Omental fat pad (tissue), 4 donors: Measurements from ENCODE around the gene LRRN3. TPM values are rescaled to one million over a fixed set of nuclear protein-coding genes. Genes with fewer than 3 reads are reported as not detected.

Experiments used
- ATAC-seq: fragments of 150-250 bp; one replicate; pipeline ENCODE4 v1.9.1; 2016; ENCODE audit warnings: mild to moderate bottlenecking, moderate library complexity; ENCODE audit not compliant: low FRiP score
- DNase-seq: peaks from one replicate; pipeline ENCODE4 v3.0.0-alpha.2; 2019; ENCODE audit warnings: low spot score
- CTCF ChIP-seq, 3 donors: fragments of 450-650 bp; IDR thresholded peaks; one replicate each; pipeline ENCODE4 v1.5.1; 2016 to 2017; ENCODE audit warnings: antibody characterized with exemption in 3 of 3, mild to moderate bottlenecking in 3 of 3, moderate library complexity in 2 of 3
- total RNA-seq, 4 donors: library from RNA; depleted of rRNA; stranded (reverse); fragments of >200 nt; gene quantifications; one replicate each; pipeline ENCODE4 v1.1.0, GENCODE V29; 2016

LRRN3 gene
- total RNA-seq: 1 to 10 TPM; 1.7 to 5.3 (median 2.7) TPM

DNA sequence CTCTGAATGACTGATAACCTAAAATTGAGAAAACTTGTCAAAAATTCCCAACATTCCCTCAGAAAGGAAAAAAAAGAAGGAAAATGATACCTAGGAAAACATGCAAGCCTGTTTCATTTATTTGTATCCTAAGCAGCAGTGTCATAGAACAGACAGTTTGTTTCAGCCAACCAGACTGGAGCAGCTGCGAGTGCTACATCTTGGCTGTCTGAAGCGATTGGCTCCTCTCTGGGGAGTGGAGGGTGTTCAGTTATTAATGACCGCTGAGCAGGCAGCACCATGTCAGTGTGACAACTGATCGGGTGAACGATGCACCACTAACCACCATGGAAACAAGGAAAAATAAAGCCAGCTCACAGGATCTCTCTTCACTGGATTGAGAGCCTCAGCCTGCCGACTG is at the start of gene LRRN3:
LRRN3 (plus strand) TSS at position 282 of the 400 bp plus-strand sequence. CDS start 31,646 bp downstream, outside the sequence.
- no peak for TF ChIP-seq CTCF (IDR thresholded peaks at IDR 0.05)
- ATAC-seq: peak; percentile 90

DNA sequence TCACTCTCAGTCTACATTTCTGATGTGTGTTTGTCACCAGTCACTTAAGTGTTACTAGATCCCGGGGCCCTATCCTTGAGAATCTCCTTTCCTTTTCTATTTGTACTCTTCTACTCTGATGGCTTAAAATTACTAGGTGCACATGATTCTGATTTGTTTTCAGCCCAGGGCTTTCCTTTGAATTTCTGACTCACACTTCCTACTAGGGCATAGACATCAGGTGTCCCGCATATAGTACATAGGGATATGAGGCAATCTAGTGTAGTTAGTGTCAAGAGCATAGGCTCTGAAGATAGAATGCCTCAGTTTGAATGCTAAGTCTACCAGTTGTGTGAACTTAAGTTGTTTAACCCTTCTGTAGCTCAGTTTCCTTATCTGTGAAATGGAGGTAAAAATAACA is 49.4 kb upstream of the LRRN3 start:
- no peak for TF ChIP-seq CTCF (IDR thresholded peaks at IDR 0.05)
- no peak for ATAC-seq
- no peak for DNase-seq

More for the DNA sequence above, at the start of gene LRRN3:
- DNase-seq: no peak

- TF ChIP-seq CTCF (IDR thresholded peaks at IDR 0.05): no peak
- no peak for ATAC-seq
- no peak for DNase-seq
Measured at GRCh38 chr7:111042842-111043241, 48.1 kb upstream of the LRRN3 start.

DNA sequence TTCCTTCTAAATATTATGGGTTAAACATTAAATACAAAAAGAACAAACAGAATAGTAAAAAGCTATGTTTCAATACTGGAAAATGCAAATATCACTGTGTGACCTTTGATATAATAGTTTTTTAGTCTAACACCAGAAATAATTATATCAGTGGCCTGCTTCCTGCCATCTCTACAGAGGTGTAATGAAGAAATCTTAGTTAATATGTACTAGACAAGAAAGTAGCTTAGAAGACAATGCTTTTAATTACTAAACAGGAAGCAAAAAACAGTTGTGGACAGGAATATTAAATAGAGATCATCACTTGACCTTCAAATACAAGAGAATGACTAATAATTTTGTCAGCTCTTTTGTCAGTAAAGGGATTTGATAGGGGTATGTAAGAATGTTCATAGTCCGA is 47.4 kb upstream of the LRRN3 start:
- no peak for ATAC-seq
- no peak for TF ChIP-seq CTCF (IDR thresholded peaks at IDR 0.05)
- DNase-seq: no peak

- no peak for DNase-seq
- ATAC-seq: no peak
- no peak for TF ChIP-seq CTCF (IDR thresholded peaks at IDR 0.05)
Measured at GRCh38 chr7:111045449-111045848, 45.5 kb upstream of the LRRN3 start.

- TF ChIP-seq CTCF (IDR thresholded peaks at IDR 0.05): no peak
- no peak for DNase-seq
- no peak for ATAC-seq
Measured at GRCh38 chr7:111047595-111047994, 43.3 kb upstream of the LRRN3 start.

GRCh38 chr7:111049971-111050680 is 40.8 kb upstream of the LRRN3 start:
- TF ChIP-seq CTCF (IDR thresholded peaks at IDR 0.05): no peak
- no peak for DNase-seq
- ATAC-seq: no peak
